NCI-H2171 (cell line): ENCODE measurements around the gene USB1.

Experiments used
- DNase-seq: peaks from one replicate; lab custom pipeline; 2025; lab: John Stamatoyannopoulos, UW

USB1 gene

DNA sequence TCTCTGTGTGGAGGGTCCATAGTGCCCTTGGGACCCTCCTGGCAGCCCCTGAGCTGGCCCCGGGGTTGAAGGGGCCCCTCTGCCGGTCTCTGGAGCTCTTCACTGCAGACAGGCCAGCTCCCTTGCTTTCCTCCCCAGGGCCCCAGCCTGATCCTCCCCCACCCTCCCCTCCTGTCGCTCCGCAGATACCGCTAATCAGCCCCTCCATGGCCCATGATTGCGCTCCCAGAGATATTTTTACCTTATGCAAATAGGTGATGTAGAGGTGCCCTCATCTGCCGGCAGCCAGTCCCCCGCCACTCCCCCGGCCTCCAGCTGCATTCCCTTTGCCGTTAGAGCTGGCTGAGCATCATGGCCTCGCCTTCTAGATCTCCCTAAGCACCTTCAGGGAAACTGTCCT lies 33.6 kb downstream of the USB1 start:
- DNase-seq = no peak

DNA sequence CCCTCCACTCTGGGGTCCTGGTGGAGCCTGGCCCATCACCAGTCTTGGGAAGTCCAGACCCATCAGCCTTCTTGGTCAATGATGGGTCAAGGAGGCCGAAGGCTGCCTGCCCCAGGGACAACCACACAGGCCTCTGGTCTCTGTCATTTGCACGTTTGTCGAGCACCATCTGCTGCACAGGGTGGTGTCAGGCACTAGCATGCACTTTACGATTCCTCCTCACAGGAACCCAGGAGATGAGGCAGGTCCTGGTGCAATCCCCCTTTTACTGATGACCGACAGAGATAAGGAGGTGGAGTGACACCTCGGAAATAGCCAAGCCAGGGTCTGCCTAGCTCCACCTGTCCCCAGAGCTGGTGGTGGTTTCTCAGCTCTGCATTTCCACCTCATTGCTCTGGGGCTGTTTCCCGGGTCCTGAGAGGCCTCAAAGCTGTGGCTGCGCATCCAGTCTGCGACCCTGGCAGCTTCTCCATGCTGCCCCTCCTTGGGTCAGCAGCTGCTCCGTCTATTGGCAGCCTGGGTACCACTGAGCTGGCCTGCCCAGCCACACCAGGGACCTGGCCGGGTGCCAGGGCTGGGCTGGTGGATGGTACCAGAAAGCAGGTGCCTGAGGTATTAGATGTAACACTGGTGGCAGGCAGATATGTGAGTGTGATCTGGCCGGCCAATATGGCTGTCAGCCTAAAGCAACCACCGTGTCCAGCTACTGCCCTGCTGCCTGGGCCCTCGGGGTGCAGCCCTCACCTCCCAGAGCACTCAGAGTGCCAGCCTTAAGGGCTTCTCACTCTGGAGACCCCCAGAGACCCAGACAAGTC lies 34.4 kb downstream of the USB1 start:
- DNase-seq = no peak

DNA sequence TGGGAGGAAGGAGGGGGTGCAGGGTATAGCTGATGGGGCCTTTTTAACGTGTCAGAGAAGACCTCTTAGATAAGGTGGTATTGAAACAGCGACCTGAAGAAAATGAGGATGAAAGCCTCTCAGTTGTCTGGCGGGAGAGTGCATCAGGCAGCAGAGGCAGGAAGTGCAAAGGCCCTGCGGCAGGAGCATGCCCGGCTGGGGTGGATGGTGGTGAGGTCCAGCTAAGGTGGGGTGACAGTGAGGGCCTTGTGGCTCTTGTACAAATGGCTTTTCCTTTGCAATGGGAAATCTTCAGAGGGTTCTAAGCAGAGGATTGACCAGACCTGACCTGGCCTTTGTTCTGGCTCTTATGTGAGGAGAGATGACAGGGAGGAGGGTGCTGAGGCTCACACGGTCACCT lies 35.7 kb downstream of the USB1 start:
- DNase-seq = no peak

DNA sequence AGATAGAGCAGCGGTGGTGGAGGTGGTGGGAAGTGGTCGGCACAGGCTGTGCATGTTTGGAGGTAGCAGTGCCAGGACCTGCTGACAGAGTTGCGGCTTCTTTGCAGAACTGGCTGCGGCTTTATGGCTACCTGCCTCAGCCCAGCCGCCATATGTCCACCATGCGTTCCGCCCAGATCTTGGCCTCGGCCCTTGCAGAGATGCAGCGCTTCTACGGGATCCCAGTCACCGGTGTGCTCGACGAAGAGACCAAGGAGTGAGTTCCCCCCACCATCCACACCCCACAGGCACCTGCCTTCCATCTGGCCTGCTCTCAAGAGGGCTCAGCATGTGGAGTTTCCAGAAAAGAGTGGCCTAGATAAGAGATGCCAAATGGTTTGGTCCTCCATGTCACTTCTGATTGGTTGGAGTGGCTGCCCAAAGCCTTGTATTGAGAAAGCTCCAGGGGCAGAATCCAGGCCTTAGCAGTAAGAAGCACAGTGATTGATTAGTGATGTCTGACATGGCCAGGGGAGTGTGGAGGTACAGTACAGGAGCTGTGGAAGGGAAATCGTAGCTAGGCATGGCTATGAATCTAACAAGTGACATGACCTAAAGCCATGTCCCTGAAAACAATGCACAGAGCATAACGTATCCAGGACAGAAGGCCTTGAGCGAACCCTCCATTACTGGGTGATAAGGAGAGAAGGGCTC lies 36.3 kb downstream of the USB1 start:
- no peak for DNase-seq

DNA sequence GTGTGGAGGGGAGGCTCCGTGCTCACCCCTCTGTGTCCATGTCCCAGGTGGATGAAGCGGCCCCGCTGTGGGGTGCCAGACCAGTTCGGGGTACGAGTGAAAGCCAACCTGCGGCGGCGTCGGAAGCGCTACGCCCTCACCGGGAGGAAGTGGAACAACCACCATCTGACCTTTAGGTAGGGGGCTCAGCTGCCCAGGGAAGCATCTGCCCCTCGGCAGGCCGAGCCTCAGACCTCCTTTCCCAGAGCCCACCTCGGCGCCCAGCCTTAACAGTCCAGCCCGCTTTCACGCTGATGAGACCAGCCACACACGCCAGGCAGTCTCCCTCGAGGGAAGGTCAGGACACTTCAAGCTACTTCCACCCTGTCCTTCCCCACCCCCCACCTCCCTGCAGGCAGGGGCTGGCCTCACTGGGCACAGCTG lies 37.0 kb downstream of the USB1 start:
- DNase-seq = no peak

DNA sequence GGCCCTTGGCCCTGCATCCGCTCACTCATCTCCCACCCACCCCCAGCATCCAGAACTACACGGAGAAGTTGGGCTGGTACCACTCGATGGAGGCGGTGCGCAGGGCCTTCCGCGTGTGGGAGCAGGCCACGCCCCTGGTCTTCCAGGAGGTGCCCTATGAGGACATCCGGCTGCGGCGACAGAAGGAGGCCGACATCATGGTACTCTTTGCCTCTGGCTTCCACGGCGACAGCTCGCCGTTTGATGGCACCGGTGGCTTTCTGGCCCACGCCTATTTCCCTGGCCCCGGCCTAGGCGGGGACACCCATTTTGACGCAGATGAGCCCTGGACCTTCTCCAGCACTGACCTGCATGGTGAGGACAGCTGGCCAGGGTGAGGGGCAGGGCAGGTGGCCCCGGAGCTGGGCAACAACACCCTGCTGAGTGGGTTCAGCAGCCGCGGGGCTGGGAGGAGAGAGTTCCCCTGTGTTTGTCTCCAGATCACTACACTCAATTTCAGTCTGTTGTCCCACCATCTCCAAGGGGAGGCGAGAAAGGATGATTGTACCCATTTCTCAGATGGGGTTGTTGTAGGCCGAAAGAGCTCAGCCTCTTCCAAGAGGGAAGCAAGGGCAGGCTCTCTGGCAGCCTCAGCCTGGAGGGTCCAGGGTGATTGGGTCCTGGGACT lies 38.8 kb downstream of the USB1 start:
- no peak for DNase-seq

DNA sequence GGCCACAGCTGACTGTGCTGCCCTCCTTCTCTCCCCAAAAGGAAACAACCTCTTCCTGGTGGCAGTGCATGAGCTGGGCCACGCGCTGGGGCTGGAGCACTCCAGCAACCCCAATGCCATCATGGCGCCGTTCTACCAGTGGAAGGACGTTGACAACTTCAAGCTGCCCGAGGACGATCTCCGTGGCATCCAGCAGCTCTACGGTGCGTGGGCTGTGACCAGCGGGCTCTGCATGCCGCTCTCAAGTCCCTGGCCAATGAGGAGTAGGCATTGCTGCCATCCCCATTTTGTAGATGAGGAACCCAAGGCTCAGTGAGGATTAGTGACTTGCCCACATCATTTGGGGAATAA lies 39.3 kb downstream of the USB1 start:
- no peak for DNase-seq

DNA sequence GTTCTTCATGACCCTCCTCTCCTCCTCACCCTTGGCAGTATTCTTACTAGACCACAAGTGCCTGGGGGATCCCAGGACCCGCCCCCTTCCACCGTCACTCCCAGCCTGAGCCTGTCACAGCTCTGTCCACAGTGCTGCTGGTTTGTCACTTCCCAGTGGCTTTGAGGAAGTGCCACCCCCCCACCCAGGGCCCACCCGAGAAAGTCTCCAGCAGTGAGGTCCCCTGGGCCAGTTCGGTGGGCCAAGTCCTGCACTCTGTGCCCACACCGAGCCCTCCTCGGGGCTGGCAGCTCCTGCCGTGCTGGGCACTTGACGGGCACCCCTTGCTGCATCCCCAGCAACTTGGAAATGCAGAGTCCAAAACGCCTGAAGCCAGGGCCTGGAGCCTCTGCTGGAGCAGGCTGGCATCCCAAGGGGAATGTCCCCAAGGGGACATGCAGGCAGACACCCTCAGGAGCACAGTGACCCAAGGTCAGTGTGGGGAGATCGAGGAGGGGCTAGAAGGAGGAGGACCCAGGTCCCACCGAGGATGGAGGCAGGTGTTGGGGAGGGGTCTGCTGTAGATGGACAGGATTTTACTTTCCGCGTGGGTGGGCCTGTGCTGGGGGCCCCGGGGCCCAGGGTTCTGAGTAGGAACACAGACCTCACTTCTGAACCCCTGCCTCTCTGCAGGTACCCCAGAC lies 39.9 kb downstream of the USB1 start:
- no peak for DNase-seq

DNA sequence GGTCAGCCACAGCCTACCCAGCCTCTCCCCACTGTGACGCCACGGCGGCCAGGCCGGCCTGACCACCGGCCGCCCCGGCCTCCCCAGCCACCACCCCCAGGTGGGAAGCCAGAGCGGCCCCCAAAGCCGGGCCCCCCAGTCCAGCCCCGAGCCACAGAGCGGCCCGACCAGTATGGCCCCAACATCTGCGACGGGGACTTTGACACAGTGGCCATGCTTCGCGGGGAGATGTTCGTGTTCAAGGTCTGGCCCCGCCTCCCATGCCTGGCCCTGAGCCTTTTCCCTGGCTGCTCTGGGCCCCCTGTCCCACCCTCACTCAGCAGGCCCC lies 40.4 kb downstream of the USB1 start:
- no peak for DNase-seq

DNA sequence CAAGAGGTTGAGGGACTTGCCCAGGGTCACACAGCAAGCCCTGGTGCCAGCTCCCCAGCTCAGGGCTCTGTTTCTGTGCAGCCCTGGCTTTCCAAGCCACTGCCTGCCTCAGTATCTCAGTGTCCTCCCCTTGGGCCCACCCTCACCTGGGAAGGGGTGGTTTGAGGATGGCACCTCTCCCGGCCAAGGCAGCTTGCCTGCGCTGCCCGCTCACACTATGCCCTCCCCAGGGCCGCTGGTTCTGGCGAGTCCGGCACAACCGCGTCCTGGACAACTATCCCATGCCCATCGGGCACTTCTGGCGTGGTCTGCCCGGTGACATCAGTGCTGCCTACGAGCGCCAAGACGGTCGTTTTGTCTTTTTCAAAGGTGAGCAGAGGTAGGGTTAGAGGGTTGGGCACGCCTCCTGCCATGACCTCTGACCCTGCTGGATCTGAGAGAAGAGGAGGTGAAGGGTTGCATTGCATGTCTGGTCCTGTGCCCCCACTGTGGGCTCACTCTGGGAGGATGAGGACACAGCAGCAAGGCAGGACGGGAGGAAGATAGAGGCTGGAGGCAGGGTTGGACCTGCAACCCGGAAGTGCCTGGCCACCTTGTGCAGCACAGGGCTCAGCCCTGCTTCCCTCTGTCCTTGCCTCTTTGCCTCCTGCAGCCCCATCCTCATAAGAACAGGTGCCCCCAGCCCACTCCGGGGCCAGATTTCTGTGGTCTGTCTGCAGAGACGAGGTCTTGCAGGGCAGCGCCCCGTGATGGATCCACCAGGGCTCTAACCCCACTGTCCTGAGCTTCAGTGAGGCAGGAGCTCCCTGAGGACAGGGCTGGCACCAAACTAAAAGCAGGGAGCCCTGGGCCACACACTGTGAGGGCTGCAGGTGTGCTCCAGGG lies 41.0 kb downstream of the USB1 start:
- DNase-seq = no peak

DNA sequence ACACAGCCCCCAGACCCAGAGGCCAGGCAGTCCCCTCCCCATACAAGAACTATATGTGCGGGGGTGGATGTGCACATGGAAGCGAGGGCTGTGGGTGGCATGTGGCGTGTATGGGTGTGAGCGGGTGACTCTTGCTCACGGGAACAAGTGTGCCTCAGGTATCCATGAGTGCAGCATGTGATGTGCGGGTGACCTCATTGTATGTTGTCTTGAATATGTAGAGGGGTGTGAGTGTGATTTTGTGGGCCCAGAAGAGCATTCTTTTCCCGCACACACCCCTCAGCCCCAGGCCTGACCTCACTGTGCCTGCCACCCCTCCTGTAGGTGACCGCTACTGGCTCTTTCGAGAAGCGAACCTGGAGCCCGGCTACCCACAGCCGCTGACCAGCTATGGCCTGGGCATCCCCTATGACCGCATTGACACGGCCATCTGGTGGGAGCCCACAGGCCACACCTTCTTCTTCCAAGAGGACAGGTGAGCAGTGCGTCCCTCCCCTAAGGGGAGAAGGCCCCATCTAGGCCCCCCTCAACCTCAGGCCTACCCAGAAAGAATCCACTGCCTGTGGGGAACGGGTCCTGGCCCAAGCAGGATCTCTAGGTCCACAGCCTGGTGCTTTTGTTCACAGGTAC lies 41.8 kb downstream of the USB1 start:
- no peak for DNase-seq

DNA sequence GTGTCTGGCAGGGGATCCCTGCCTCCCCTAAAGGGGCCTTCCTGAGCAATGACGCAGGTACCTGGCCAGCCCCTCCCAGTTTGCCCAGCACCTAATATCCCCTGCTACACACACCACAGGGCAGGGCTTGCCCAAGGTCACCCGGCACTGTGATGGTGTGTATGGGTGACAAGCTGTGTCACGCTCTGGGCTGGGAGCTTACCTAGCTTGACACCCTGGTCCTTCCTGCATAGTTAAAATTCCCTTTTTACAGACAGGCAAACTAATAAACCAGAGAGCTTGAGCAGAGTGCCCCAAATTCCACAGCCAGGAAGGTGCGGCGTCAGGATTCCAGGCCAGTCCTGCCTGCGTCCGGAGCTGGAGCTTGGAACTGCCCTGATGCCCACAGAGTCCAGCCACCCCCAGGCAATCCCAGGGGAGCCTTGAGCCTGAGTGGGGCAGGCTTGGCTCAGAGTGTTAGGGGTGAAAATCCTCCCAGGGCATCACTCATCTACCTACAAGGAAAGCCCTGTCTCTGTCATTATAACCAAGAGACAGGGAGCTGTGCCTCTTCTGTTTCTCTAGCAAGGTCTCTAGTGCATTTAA lies 42.5 kb downstream of the USB1 start:
- DNase-seq = no peak

DNA sequence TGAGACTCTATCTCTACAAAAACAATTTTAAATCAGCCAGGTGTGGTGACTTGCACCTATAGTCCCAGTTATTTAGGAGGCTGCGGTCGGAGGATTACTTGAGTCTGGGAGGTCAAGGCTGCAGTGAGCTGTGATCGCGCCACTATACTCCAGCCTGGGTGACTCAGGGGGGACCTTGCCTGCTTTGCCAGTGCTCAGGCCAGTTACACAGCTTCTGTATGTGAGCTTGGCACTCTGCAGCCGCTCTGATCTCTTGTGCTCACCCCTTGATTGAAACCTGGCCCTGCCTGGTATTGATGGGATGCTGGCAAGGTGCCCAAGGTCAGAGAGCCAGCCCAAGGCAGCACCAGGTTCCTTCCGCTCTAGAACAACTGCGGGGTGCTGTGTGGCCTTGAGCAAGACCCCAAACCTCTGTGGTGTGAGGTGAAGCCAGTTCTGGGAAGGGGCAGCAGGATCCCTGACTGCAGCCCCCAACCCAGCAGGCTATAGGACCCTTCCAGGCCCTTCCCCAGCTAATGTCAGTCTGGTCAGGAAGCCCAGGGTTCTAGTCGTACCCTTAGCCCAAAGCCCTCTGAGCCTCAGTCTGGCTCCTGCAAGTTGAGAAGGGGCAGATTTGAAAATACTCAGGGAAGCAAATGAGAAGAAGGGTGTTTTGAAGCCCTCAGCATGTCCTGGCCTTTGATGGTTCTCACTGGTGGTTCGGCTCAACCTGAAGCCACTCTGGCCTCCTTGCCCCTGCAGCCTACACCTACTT lies 43.2 kb downstream of the USB1 start:
- DNase-seq = no peak

DNA sequence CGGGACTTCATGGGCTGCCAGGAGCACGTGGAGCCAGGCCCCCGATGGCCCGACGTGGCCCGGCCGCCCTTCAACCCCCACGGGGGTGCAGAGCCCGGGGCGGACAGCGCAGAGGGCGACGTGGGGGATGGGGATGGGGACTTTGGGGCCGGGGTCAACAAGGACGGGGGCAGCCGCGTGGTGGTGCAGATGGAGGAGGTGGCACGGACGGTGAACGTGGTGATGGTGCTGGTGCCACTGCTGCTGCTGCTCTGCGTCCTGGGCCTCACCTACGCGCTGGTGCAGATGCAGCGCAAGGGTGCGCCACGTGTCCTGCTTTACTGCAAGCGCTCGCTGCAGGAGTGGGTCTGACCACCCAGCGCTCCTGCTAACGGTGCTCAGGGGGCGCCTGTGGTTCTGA lies 43.9 kb downstream of the USB1 start:
- no peak for DNase-seq

DNA sequence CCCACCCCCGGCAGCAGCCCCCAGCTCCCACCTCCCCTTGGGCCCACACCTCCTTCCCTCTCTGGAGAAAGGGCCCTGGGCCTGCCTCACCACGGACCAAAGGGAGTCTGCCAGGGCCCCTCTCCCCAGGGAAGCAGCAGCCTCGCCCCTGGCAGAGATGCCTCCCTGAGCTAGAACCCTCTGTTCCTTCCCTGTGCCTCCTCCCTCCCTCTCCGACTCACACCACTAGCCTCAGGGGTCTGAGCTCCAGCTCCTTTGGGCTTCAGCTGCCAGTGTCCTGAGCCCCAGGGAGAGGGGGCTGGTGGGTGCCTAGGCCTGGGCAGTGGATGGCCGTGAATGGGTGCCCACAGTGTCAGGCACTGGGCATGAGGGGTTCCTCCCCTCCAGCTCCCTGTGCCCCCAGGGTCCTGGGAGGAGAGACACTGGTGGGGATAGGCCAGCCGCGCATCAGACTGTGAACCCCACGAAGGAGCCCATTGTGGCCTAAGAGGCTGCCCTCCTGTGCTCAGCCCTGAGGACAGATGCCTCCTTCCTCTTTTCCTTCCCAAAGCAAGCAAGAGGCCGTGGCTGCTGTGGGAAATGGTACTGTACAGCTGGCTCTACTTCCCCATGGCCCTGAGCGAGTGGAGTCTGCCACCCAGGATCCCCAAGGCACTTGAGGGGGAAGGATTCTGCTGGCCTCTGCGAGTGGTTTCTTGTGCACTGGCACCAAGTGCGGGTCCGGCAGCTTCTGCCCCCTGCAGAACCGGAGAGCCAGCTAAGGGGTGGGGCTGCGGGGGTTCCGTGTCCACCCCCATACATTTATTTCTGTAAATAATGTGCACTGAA lies 45.1 kb downstream of the USB1 start:
- DNase-seq = no peak

DNA sequence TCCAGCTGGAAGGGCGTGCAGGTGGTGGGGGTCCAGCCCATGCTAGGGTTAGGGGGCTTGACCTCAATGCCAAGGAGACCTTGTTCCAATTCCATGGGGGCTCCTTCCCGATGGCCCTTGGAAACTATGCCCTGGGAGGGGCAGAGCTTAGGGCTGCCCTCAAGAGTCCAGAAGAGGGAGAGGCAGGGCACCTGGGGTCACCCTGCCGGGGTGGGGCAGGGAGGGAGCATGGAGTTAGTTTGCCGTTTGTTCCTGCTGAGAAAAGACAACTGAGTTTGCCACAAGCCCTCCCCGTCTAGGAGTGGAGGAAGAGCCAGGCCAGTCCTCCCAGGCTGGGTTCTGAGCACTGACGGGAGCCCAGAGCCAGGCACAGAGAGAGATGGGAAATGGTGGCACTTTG lies 45.7 kb downstream of the USB1 start:
- DNase-seq = no peak

DNA sequence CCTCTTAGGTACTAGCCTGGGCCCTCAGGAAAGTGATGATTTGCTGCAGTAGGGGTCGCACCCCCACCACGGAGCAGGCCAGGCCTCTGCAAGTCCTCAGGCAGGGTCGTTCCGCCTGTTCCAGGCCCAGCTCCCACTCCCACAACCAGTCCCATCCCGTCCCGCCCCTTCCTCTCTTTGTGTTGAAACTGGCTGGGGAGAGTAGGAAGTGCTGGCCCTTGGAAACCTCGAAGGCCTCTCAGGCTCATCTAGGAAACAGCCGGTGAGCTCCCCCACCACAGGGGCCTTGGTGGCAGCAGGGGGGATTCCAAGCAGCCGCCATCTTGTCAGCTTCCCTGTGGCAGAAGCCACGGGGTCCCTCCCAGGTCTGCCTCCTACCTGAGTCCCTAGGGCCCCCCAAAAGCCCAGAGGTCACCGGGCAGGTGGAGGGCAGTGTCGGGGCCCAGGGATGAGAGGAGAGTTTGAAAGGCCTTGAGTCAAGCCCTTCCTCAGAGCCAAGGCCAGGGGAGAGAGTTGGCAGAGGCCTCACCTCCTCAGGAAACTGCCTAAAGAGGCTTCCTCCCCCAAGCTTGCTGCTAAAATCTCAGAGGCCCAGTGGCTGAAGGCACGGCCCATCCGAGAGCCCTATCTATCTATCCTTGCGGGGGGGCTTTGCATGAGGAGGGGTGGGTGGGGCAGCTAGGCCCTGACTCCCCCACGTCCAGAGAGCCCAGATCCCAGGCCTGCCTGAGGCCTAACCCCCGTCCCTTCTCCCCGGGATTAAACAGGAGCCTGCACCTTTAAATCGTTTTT lies 46.5 kb downstream of the USB1 start:
- no peak for DNase-seq

DNA sequence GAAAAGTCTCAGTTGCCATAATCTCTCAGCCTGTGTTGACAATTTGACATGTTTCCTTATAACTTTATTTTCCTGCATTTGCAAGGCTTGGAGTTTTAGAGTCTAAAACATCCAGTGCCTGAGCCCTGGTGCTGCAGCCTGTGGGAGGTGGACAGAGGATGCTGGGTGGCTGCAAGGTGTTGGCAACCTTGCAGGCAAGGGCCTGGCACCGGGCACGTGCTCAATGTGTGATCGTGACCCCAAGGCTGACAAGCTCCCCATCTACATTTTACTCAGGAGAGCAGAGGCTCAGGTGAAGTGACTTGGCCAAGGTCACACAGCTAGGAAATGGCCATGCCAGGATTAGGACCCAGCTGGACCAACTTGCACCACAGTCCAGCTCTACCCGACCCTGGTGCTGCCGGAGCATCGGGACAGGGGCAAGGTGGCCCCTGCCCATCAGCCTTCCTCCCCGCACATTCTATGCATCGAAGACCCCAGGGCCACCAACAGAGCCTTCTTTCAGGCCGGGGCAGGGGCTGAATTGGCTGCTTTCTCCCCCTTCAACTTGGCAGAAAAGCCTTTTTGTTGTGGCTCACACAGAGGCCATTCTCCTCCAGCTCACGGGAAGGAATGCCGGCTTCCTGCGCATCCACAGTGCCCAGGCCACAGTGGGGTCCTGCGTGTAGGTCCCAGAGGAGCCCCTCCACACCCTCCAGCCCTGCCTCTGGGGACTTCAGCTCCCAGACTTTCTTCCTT lies 47.5 kb downstream of the USB1 start:
- DNase-seq = no peak
